HepG2 (cell line): ENCODE measurements around the gene NEK3. TPM values are rescaled to one million over a fixed set of nuclear protein-coding genes. Genes with fewer than 3 reads are reported as not detected.
A peak's percentile ranks its signal among the peaks of the same experiment; 100 is the strongest.

Source experiments
- ARID2 ChIP-seq: sonication (generic); formaldehyde crosslinking; IDR thresholded peaks from 2 replicates; pipeline ENCODE4 v1.8.1; 2022; ENCODE audit warnings: mild to moderate bottlenecking, missing genetic modification reagents, borderline replicate concordance
- BCLAF1 ChIP-seq: fragments of 450-650 bp; IDR thresholded peaks from 2 replicates; pipeline ENCODE4 v1.6.1; 2017; ENCODE audit warnings: mild to moderate bottlenecking
- FOXM1 ChIP-seq: sonication (generic); formaldehyde crosslinking; IDR thresholded peaks from 2 replicates; pipeline ENCODE4 v1.5.0; 2020; ENCODE audit warnings: missing genetic modification reagents
- FOXO4 ChIP-seq: sonication (generic); formaldehyde crosslinking; conservative IDR thresholded peaks from 2 replicates; pipeline ENCODE4 v1.8.1; 2023; ENCODE audit warnings: missing genetic modification reagents
- GLMP ChIP-seq: sonication (generic); formaldehyde crosslinking; IDR thresholded peaks from 2 replicates; pipeline ENCODE4 v1.9.0; 2021; ENCODE audit warnings: missing genetic modification reagents, mild to moderate bottlenecking, borderline replicate concordance
- NR2F1 ChIP-seq, 2 experiments: fragments of 450-650 bp in 1 of 2; formaldehyde crosslinking in 1 of 2; IDR thresholded peaks; 2 replicates each; pipeline versions ENCODE4 v1.5.0 to v1.6.1; 2016 to 2020; ENCODE audit warnings: mild to moderate bottlenecking in 1 of 2, missing compliant biosample characterization in 1 of 2, missing genetic modification reagents in 1 of 2, moderate library complexity in 1 of 2
- NR2F6 ChIP-seq, 2 experiments: IDR thresholded peaks; 2 replicates each; pipeline ENCODE4 v1.6.1; 2016; ENCODE audit warnings: antibody characterized with exemption in 1 of 2, mild to moderate bottlenecking in 1 of 2
- SNAI1 ChIP-seq: sonication (generic); formaldehyde crosslinking; IDR thresholded peaks from 2 replicates; pipeline ENCODE4 v1.5.0; 2020; ENCODE audit warnings: mild to moderate bottlenecking, missing genetic modification reagents, borderline replicate concordance
- ZNF232 ChIP-seq: sonication (generic); formaldehyde crosslinking; IDR thresholded peaks from 2 replicates; pipeline ENCODE4 v1.4.0; 2020; ENCODE audit warnings: missing genetic modification reagents, borderline replicate concordance
- ZNF317 ChIP-seq: sonication (generic); formaldehyde crosslinking; IDR thresholded peaks from 2 replicates; pipeline ENCODE4 v1.5.0; 2020; ENCODE audit warnings: mild to moderate bottlenecking, missing genetic modification reagents
- ZNF337 ChIP-seq: sonication (generic); formaldehyde crosslinking; IDR thresholded peaks from 2 replicates; pipeline ENCODE4 v1.5.1; 2020; ENCODE audit warnings: missing genetic modification reagents, low read depth, mild to moderate bottlenecking, borderline replicate concordance
- ZNF350 ChIP-seq: sonication (generic); formaldehyde crosslinking; IDR thresholded peaks from 2 replicates; pipeline ENCODE4 v1.4.0; 2020; ENCODE audit warnings: mild to moderate bottlenecking, low read depth, missing genetic modification reagents, borderline replicate concordance
- ZNF737 ChIP-seq: sonication (generic); formaldehyde crosslinking; IDR thresholded peaks from 2 replicates; pipeline ENCODE4 v1.5.0; 2020; ENCODE audit warnings: missing genetic modification reagents, mild to moderate bottlenecking, borderline replicate concordance
- ZNF768 ChIP-seq: sonication (generic); formaldehyde crosslinking; IDR thresholded peaks from 2 replicates; pipeline ENCODE4 v1.4.0; 2020; ENCODE audit warnings: missing genetic modification reagents
- ZNF782 ChIP-seq: sonication (generic); formaldehyde crosslinking; IDR thresholded peaks from 2 replicates; pipeline ENCODE4 v1.4.0; 2020; ENCODE audit warnings: missing genetic modification reagents, mild to moderate bottlenecking, borderline replicate concordance
- polyA plus RNA-seq, 8 experiments: library from polyadenylated mRNA; depleted of rRNA in 3 of 8; stranded (reverse) in 7 of 8; unstranded in 1 of 8; fragments of >200 nt; fragmentation: Illumina TruSeq in 4 of 8; extraction: Trizol in 4 of 8; gene quantifications; 2 replicates each; pipeline versions ENCODE4 v1.2.1 to v1.2.3, GENCODE V29; 2011 to 2016; ENCODE audit warnings: low read depth in 4 of 8, missing spikeins in 1 of 8, mixed read lengths in 1 of 8; ENCODE audit not compliant: insufficient read depth in 1 of 8
- total RNA-seq, 5 experiments: library from RNA; depleted of rRNA; stranded (reverse); fragments of >200 nt; fragmentation: Illumina TruSeq; extraction: Trizol; gene quantifications; 2 replicates each; pipeline ENCODE4 v1.2.3, GENCODE V29; 2016; ENCODE audit warnings: low read depth in 1 of 5

The NEK3 gene
- total and polyA plus RNA-seq, 2 of the 13 experiments (the other 11 are each of a cell fraction or from before 2014, with no cell fraction given): 36.7 to 68.2 TPM

GRCh38 chr13:52194184-52194868 lies 34.9 kb upstream of the NEK3 start (continued):
- TF ChIP-seq ZNF768: peak; percentile 85
- TF ChIP-seq FOXM1: no peak
- peak; percentile 86 for TF ChIP-seq ZNF232 (CRISPR knock-in tag)
- 0 out of 2 replicates have a peak, but pooled peaks have one; percentile 41 for TF ChIP-seq NR2F6 (IDR thresholded peaks at IDR 0.05)
- peak; percentile 57; the same call in 1 of the 2 replicates for TF ChIP-seq NR2F6 (CRISPR knock-in tag; IDR thresholded peaks at IDR 0.05)
- peak; percentile 83; the same call in 1 of the 2 replicates for TF ChIP-seq ZNF782 (CRISPR knock-in tag)
- TF ChIP-seq NR2F1 (CRISPR knock-in tag; IDR thresholded peaks at IDR 0.05): 0 out of 4 replicates have a peak, but pooled peaks of 1 of the 2 experiments have one; percentile 16
- peak; percentile 88 for TF ChIP-seq ZNF350
- no peak for TF ChIP-seq GLMP (CRISPR knock-in tag)
- peak; percentile 79 for TF ChIP-seq ZNF317 (CRISPR knock-in tag)
- TF ChIP-seq ZNF337: no peak
- TF ChIP-seq SNAI1: peak; percentile 79; the same call in 1 of the 2 replicates
- no peak for TF ChIP-seq BCLAF1
- no peak for TF ChIP-seq FOXO4 (CRISPR knock-in tag)
- TF ChIP-seq ZNF737 (CRISPR knock-in tag): no peak
- TF ChIP-seq ARID2 (CRISPR knock-in tag): no peak; the same call in 1 of the 2 replicates
